ENCODE results near the gene CPXM2.

- TF ChIP-seq, protein P1, sequence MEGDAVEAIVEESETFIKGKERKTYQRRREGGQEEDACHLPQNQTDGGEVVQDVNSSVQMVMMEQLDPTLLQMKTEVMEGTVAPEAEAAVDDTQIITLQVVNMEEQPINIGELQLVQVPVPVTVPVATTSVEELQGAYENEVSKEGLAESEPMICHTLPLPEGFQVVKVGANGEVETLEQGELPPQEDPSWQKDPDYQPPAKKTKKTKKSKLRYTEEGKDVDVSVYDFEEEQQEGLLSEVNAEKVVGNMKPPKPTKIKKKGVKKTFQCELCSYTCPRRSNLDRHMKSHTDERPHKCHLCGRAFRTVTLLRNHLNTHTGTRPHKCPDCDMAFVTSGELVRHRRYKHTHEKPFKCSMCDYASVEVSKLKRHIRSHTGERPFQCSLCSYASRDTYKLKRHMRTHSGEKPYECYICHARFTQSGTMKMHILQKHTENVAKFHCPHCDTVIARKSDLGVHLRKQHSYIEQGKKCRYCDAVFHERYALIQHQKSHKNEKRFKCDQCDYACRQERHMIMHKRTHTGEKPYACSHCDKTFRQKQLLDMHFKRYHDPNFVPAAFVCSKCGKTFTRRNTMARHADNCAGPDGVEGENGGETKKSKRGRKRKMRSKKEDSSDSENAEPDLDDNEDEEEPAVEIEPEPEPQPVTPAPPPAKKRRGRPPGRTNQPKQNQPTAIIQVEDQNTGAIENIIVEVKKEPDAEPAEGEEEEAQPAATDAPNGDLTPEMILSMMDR (IDR thresholded peaks at IDR 0.05), result no peak
- TF ChIP-seq POLR2A (IDR thresholded peaks at IDR 0.05), result no peak
Measured at GRCh38 chr10:123840714-123841113, 50.9 kb downstream of the CPXM2 start.

Data from uterus (tissue), 2 donors.